Measurements from ENCODE around the gene ZNF268. TPM values are rescaled to one million over a fixed set of nuclear protein-coding genes. Genes with fewer than 3 reads are reported as not detected.

ZNF268 gene
- polyA plus RNA-seq, 1 of the 3 experiments (the other 2 are of a cell fraction): 5.2 TPM

- Histone ChIP-seq H2AFZ (ENCODE audit: low read depth) (no peak overlapping the region), H3K9me3 (no peaks in the 10 kb centered on the region), H3K36me3 (replicated peaks in 1 of 2; ENCODE audit: control insufficient read depth in 1 of 2, insufficient read depth in 2 of 2, low read length in 1 of 2) (no peaks in the 10 kb centered on the region), H3K4me3 (ENCODE audit: low read depth in 2 of 2, low read length in 1 of 2) (no peak overlapping the region), H3F3A (replicated peaks; ENCODE audit: insufficient read depth) (no peaks in the 10 kb centered on the region), H3K27me3 (ENCODE audit: insufficient read depth) (no peaks in the 10 kb centered on the region), H3K27ac (ENCODE audit: low read depth in 2 of 2, low read length in 1 of 2) (no peak overlapping the region), H3K9me2 (no peaks in the 10 kb centered on the region), H4K20me1 (ENCODE audit: insufficient read depth) (no peaks in the 10 kb centered on the region), H3K79me2 (ENCODE audit: insufficient read depth) (no peaks in the 10 kb centered on the region), H3K4me1 (ENCODE audit: control insufficient read depth in 1 of 2, insufficient read depth in 2 of 2, low read depth in 1 of 2, low read length in 1 of 2) (no peaks in the 10 kb centered on the region), H3K9ac (no peak overlapping the region), H3K4me2 (no peak overlapping the region)
- no peak for DNase-seq
- ChIA-PET CTCF (no interaction called here), POLR2A (no interaction called here)
- 55% methylated on average over 12 of the region's 12 CpGs for WGBS (ENCODE audit: low lambda C conversion rate)
- TF ChIP-seq JUND (IDR thresholded peaks at IDR 0.05) (no peak), NRF1 (IDR thresholded peaks at IDR 0.05; ENCODE audit: low read depth, low read length) (no peak), TAF1 (IDR thresholded peaks at IDR 0.05; ENCODE audit: borderline replicate concordance, low read depth, low read length) (no peak), MEF2A (IDR thresholded peaks at IDR 0.05; ENCODE audit: borderline replicate concordance, low read depth) (no peak), RCOR1 (IDR thresholded peaks at IDR 0.05; ENCODE audit: low read length) (no peak), SIN3A (IDR thresholded peaks at IDR 0.05; ENCODE audit: borderline replicate concordance, low read depth, low read length) (no peak), TEAD4 (IDR thresholded peaks at IDR 0.05; ENCODE audit: borderline replicate concordance, insufficient read depth) (no peak), GATA2 (CRISPR knock-in tag; IDR thresholded peaks at IDR 0.05) (no peak), POLR2AphosphoS5 (IDR thresholded peaks at IDR 0.05; ENCODE audit: low read depth, low read length) (no peak), EZH2phosphoT487 (IDR thresholded peaks at IDR 0.05; ENCODE audit: borderline replicate concordance, low read depth) (no peak), RFX5 (IDR thresholded peaks at IDR 0.05; ENCODE audit: low read length) (no peak)
Measured at GRCh38 chr12:133236556-133236955, 55.3 kb downstream of the ZNF268 start.

GRCh38 chr12:133251732-133252131 lies 70.4 kb downstream of the ZNF268 start:
- Histone ChIP-seq H3K36me3 (replicated peaks in 1 of 2; ENCODE audit: control insufficient read depth in 1 of 2, insufficient read depth in 2 of 2, low read length in 1 of 2) (no peaks in the 10 kb centered on the region), H3K4me3 (ENCODE audit: low read depth in 2 of 2, low read length in 1 of 2) (no peak overlapping the region)
- CTCF ChIA-PET: no interaction called here

More at GRCh38 chr12:133251732-133252131, 70.4 kb downstream of the ZNF268 start:
- no peak overlapping the region for H2AFZ ChIP-seq (ENCODE audit: low read depth)
- H3K9me2 ChIP-seq: no peaks in the 10 kb centered on the region
- WGBS (ENCODE audit: low lambda C conversion rate): 0% methylated on average over 6 of the region's 6 CpGs
- no peak overlapping the region for H3K4me2 ChIP-seq
- H3K79me2 ChIP-seq (ENCODE audit: insufficient read depth): no peaks in the 10 kb centered on the region
- POLR2A ChIA-PET: no interaction called here
- H4K20me1 ChIP-seq (ENCODE audit: insufficient read depth): no peaks in the 10 kb centered on the region
- DNase-seq: no peak
- no peaks in the 10 kb centered on the region for H3K27me3 ChIP-seq (ENCODE audit: insufficient read depth)
- H3K9me3 ChIP-seq: no peaks in the 10 kb centered on the region
- H3K9ac ChIP-seq: no peak overlapping the region
- no peaks in the 10 kb centered on the region for H3F3A ChIP-seq (replicated peaks; ENCODE audit: insufficient read depth)
- no peak for TF ChIP-seq RXRA (IDR thresholded peaks at IDR 0.05; ENCODE audit: borderline replicate concordance, low read depth)
- TF ChIP-seq GABPA (IDR thresholded peaks at IDR 0.05; ENCODE audit: low read depth): no peak
- TF ChIP-seq IRF3 (IDR thresholded peaks at IDR 0.05; ENCODE audit: low read depth, low read length): no peak
- TF ChIP-seq JUND (IDR thresholded peaks at IDR 0.05): no peak
- no peak for TF ChIP-seq REST (IDR thresholded peaks at IDR 0.05; ENCODE audit: low read depth, low read length)
- no peak for TF ChIP-seq FOXJ3 (CRISPR knock-in tag; IDR thresholded peaks at IDR 0.05)
- TF ChIP-seq MXI1 (IDR thresholded peaks at IDR 0.05; ENCODE audit: low read depth, low read length): no peak
- TF ChIP-seq ZBTB33 (IDR thresholded peaks at IDR 0.05; ENCODE audit: borderline replicate concordance, low read depth): no peak
- H3K27ac ChIP-seq (ENCODE audit: low read depth in 2 of 2, low read length in 1 of 2): no peak overlapping the region
- H3K4me1 ChIP-seq (ENCODE audit: control insufficient read depth in 1 of 2, insufficient read depth in 2 of 2, low read depth in 1 of 2, low read length in 1 of 2): no peaks in the 10 kb centered on the region

Measured in SK-N-SH (cell line).